NCI-H2107 (cell line): Measurements from ENCODE around the gene TK2.
"Not testable (repeated sequence)": the region's sequence is repeated elsewhere in the genome, so short reads cannot be mapped to it uniquely, and the experiment has no call there.

Experiments
- DNase-seq: peaks from one replicate; lab custom pipeline; 2025; lab: John Stamatoyannopoulos, UW

Gene TK2

DNA sequence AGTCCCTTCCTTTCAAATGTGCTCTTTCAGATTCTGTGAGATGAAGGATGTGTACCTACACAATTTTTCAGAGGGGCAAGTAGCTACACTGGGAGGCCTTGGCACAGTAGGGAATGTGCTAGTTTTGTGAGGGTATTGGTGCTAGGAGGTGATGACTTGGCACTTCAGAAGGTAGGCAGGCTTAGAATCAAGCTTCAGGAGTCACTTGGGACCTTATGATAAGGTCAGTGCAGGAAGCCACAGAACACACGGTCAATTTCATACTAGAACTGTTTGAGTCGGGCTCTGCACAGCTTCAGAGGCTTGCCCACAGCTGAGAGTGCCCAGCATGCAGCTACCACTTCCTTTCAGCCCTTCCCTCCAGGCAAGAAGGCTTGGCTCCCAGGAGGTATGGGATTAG is 22.4 kb upstream of the TK2 start:
- DNase-seq: no peak

DNA sequence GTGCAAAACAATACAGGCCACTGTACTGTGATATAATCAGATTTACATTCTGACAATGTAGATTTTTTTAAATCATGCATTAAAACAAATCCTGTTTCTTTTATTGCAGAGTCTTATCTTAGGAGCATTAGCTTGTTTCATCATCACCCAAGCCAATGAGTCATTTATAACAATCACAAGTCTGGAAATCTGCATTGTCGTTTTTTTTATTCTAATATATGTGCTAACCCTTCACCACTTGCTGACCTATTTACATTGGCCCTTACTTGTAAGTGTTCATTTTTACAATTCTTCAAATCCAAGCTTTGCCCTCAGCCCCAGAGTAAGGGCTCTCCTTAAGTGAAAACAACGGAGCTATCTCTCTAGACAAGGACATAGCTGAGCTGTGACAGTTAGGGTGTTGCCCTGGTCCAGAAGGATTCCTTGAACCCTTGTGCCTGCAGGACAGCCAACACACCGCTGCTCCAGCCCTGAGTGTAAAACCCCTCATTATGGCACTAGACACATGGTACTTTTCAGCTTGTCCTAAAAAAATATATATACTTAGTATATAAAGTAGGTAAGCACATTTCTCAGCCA is 20.0 kb upstream of the TK2 start:
- DNase-seq: no peak

DNA sequence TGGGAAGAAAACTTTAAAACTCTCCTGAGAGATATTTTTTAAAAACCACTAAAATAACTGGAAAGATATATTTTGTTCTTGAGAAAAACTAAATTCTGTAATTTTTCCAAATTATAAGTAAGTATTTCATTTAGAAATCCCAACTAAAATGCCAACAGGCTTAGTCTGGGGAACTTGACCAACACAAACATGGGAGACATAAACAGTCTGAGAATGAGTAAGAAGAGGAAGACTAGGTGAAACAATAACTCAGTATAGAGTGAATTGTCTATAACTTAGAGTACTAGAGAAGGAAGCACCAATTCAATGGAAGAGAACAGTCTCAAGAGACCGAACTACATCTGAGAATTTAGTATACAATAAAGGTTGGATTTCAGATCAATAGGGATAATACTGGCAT is 19.2 kb upstream of the TK2 start:
- no peak for DNase-seq

- DNase-seq: no peak
Measured at GRCh38 chr16:66568355-66568754, 18.4 kb upstream of the TK2 start.

DNA sequence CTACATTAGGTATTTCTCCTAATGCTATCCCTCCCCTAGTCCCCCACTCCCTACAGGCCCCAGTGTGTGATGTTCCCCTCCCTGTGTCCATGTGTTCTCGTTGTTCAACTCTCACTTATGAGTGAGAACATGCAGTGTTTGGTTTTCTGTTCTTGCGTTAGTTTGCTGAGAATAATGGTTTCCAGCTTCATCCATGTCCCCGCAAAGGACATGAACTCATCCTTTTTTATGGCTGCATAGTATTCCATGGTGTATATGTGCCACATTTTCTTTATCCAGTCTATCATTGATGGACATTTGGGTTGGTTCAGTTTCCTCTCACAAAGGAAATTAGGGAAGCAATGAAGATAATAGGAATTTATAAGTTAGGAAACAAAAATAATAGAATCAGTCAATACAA is 17.3 kb upstream of the TK2 start:
- not testable (repeated sequence) for DNase-seq

GRCh38 chr16:66566051-66566901 is 16.4 kb upstream of the TK2 start, which contains the start of gene CMTM1:
TSS of gene CMTM1 (plus strand) at chr16:66566439. CDS start at chr16:66566514, 75 bp downstream.
- no peak for DNase-seq

DNA sequence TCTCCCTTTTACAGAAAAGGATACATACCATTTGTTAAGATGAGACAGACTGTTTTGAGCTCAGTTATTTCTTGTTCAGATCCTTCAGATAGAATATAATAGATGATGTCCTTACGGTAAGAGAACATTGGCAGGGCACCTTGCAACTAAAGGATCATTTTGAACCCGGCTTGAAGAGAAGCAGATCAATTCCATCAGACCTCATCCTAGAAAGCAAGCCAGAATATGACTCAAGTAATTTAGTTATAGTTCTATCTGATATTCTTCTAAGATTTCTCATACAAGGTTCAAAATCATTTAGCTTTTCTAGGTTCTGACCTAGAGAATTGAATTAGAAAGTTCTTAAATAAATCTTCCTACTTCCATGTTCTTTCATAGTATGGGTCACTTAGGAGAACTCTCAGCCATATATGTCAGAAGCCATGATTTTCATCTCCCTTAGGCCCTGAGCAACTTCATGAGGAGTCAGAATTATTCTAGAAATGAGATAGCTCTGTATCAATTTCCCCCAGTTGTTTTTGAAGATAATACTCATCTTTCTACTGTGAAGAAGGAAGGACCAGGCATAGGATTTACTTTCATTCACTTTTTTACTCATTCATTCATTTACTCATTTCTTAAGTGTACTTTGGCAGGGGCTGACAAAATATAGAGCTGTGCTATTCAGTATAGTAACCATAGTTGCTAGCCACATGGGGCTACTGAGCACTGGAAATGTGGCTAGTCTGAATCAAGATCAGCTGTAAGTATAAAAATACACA is 13.8 kb upstream of the TK2 start:
- DNase-seq: no peak

DNA sequence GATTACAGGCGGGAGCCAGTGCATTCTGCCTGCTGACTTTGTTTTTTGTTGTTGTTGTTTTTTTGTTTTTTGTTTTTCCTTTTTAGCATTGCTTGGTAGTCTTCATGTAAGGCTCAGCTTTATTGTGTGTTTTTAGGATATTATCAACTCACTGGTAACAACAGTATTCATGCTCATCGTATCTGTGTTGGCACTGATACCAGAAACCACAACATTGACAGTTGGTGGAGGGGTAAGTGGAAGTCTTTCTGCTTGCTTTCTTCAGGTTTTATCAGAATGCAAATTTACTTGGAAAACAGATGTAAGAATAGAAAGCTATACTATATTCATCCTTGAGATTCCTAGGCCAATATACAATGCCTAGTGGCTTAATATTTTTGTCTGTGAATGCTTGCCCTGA is 13.1 kb upstream of the TK2 start:
- DNase-seq: no peak

GRCh38 chr16:66562409-66562808 is 12.5 kb upstream of the TK2 start:
- no peak for DNase-seq

- no peak for DNase-seq
Measured at GRCh38 chr16:66561381-66562080, 11.6 kb upstream of the TK2 start.

DNA sequence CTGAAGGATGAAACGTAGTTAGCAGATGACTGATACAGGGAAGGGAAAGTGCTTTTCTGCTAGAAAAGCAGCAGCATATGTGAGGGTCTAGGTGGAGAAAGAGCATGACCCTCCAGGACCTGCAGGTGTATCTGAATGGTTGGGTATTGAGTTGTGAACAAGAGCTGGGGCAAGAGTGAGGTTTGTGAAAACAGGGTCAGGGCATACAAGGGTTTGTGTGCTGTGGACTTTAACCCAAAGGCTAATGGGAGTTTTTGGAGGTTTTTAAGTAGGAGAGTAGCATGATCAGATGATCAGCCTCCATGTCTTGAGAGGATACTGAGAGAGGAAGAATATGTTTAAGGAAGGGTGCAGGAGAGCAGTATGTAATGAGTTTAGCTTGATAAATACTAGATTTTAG is 10.2 kb upstream of the TK2 start:
- no peak for DNase-seq

GRCh38 chr16:66554495-66554894 is 4.6 kb upstream of the TK2 start:
- no peak for DNase-seq

- no peak for DNase-seq
Measured at GRCh38 chr16:66554021-66554420, 4.1 kb upstream of the TK2 start.

DNA sequence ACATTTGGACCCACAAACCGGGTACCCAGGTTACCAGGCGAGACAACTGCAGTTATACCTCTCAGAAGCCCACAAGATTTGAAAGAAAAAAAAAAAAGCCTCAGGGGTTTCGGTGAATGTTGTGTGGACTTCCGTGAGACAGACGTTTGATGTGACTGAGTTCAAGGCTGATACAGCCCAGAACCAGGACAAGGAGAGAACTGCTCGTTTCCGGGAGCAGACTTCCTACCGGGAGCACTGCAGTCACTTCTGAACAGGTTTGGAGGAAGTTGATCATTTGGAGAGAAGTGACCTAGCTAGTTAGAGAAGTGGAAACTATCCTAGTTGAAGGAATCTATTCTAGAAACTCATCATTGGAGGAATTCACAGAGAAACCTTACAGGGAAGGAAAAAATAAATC is 3.3 kb upstream of the TK2 start:
- no peak for DNase-seq

DNA sequence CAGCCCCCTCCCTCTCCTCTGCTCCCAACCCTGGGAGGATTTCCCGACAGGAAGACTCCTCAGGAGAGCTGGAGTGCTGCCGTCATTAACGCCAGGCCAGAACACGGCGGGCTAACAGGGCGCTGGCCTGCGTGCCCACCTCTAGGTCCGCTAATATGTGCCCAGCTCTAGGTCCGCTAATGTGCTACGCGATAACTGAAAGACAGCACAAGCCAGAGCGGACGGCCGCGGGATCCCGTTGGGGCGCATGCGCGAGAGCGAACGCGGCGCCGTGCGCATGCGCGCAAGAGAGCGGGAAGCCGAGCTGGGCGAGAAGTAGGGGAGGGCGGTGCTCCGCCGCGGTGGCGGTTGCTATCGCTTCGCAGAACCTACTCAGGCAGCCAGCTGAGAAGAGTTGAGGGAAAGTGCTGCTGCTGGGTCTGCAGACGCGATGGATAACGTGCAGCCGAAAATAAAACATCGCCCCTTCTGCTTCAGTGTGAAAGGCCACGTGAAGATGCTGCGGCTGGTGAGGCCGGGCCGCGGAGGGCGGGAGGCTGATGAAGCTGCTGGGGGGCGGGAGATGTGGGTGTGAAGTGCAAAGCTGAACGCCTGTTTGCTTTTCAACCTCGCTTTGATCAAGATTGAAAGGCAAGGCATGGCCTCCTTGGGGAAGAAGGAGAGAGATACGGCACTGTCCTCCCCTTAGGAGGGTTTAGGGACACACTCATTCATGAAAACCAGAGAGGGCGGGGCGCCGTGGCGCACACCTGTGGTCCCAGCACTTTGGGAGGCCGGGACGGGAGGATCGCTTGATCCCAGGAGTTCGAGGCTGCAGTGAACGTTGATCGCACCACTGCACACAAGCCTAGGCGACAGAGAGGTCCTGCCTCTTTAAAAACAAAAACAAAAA is 2.6 kb upstream of the TK2 start, which contains the start of gene CKLF:
TSS of gene CKLF (plus strand) at position 291 of the 892 bp plus-strand sequence. CDS start at position 431, 140 bp downstream.
- peak; percentile 85 for DNase-seq

DNA sequence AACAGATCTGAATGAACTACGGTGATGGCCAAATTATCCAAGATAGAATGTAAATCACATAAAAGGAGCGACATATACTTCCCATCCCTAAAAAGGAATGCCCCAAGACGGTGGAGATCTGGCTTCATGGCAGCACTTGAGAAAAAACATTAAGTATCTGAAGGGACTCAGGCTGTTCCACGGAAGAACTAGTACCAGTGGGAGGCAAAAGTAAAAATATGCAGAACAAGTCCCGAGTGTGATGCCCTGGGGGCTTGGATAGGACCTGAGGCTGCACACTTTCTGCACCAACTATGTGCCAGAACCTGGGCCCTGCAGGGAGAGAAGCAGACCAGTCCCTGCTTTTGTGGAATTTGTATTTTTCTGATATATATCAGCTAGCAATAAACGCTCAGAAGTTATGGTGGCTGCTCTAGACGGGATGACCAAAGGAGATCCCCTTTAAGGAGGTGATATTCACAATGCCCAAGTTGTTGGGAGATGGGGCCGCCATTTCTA is 1.9 kb upstream of the TK2 start:
- DNase-seq: no peak

- DNase-seq: no peak
Measured at GRCh38 chr16:66551348-66551759, 1.4 kb upstream of the TK2 start.

GRCh38 chr16:66548868-66549267 is 1.1 kb downstream of the TK2 start:
- no peak for DNase-seq

GRCh38 chr16:66548068-66548467 is 1.9 kb downstream of the TK2 start:
- DNase-seq: no peak

DNA sequence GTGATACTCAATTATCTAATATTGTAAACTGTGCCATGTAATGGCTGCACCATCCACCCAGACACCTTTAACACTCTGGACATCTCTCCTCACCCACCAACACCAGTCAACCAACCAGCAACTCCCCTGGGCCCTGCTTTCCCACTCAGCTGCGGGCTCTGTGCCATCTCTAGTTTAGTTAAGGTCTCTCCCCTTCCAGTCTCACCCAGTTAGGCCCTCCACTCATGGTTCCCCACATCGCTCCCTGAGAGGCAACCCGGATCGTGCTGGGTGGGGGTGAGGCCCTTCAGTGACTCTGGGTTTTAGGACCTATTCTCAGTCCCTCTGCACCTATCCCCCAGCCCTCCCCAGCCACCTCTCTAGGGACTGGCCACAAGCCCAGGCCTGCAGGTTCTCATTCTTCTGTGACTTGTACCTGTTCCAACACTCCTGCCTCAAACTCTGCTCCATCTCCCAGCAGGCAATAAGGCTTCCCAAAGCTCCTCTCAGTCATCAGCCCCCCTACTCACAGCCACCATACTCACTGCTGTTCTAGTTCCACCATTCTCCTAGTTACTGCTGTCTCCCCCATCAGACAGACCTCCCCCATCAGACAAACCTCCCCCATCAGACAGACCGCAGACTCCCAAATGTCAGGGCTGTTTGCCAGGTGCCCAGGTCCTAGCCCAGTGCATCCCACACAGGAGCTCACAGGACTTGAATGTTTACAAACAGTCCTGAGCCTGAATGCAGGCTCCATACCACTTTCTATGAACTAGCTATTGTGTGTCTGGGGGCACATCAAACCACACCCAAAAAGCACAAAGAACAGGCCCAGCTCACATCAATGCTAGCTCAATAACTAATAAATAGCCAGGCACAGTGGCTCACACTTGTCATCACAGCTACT is 2.6 kb downstream of the TK2 start:
- DNase-seq: no peak
